Endothelial cell of hepatic sinusoid (primary cell): ENCODE data around the gene SCP2D1.

Source experiments
- in situ Hi-C: cut with HindIII; loops from 2 replicates; pipeline ENCODE4 v1.10.0; 2017; ENCODE audit warnings: low sequenced_read_pairs

SCP2D1 gene

GRCh38 chr20:18811904-18812303, 1.7 kb upstream of the SCP2D1 start:
- in situ Hi-C loops: no loop called here

- in situ Hi-C loops: no loop called here
Measured at GRCh38 chr20:18815194-18815942, 1.8 kb downstream of the SCP2D1 start.

GRCh38 chr20:18822832-18823231, 9.2 kb downstream of the SCP2D1 start:
- in situ Hi-C loops: no loop called here

GRCh38 chr20:18831830-18832499, 18.4 kb downstream of the SCP2D1 start:
- in situ Hi-C loops: no loop called here

GRCh38 chr20:18832546-18833200, 19.1 kb downstream of the SCP2D1 start:
- in situ Hi-C loops: no loop called here

- in situ Hi-C loops: no loop called here
Measured at GRCh38 chr20:18835466-18836256, 22.1 kb downstream of the SCP2D1 start.

GRCh38 chr20:18837718-18838117, 24.1 kb downstream of the SCP2D1 start:
- in situ Hi-C loops: no loop called here

- in situ Hi-C loops: no loop called here
Measured at GRCh38 chr20:18839507-18840247, 26.1 kb downstream of the SCP2D1 start.

- in situ Hi-C loops: no loop called here
Measured at GRCh38 chr20:18840248-18840645, 26.7 kb downstream of the SCP2D1 start.

- in situ Hi-C loops: no loop called here
Measured at GRCh38 chr20:18845017-18845416, 31.4 kb downstream of the SCP2D1 start.

GRCh38 chr20:18847226-18847755, 33.7 kb downstream of the SCP2D1 start:
- in situ Hi-C loops: no loop called here

- in situ Hi-C loops: no loop called here
Measured at GRCh38 chr20:18849131-18849530, 35.5 kb downstream of the SCP2D1 start.

GRCh38 chr20:18851629-18852028, 38.0 kb downstream of the SCP2D1 start:
- in situ Hi-C loops: loop anchor here (10.0 kb wide), 1 partner anchor 243 kb away; no protein-coding TSS in a partner anchor

GRCh38 chr20:18852318-18852717, 38.7 kb downstream of the SCP2D1 start:
- in situ Hi-C loops: loop anchor here (10.0 kb wide), 1 partner anchor 242 kb away; no protein-coding TSS in a partner anchor

- in situ Hi-C loops: loop anchor here (10.0 kb wide), 1 partner anchor 242 kb away; no protein-coding TSS in a partner anchor
Measured at GRCh38 chr20:18853216-18853615, 39.6 kb downstream of the SCP2D1 start.

- in situ Hi-C loops: loop anchor here (10.0 kb wide), 1 partner anchor 241 kb away; no protein-coding TSS in a partner anchor
Measured at GRCh38 chr20:18853946-18854646, 40.5 kb downstream of the SCP2D1 start.

GRCh38 chr20:18855882-18856281, 42.3 kb downstream of the SCP2D1 start:
- in situ Hi-C loops: loop anchor here (10.0 kb wide), 1 partner anchor 239 kb away; no protein-coding TSS in a partner anchor

- in situ Hi-C loops: loop anchor here (10.0 kb wide), 1 partner anchor 238 kb away; no protein-coding TSS in a partner anchor
Measured at GRCh38 chr20:18856873-18857272, 43.3 kb downstream of the SCP2D1 start.

GRCh38 chr20:18857640-18858039, 44.1 kb downstream of the SCP2D1 start:
- in situ Hi-C loops: loop anchor here (10.0 kb wide), 1 partner anchor 237 kb away; no protein-coding TSS in a partner anchor
